ENCODE results near the gene TTLL8. TPM values are rescaled to one million over a fixed set of nuclear protein-coding genes. Genes with fewer than 3 reads are reported as not detected.

The TTLL8 gene
- total RNA-seq, 4 donors from 2014 or later = not detected

DNA sequence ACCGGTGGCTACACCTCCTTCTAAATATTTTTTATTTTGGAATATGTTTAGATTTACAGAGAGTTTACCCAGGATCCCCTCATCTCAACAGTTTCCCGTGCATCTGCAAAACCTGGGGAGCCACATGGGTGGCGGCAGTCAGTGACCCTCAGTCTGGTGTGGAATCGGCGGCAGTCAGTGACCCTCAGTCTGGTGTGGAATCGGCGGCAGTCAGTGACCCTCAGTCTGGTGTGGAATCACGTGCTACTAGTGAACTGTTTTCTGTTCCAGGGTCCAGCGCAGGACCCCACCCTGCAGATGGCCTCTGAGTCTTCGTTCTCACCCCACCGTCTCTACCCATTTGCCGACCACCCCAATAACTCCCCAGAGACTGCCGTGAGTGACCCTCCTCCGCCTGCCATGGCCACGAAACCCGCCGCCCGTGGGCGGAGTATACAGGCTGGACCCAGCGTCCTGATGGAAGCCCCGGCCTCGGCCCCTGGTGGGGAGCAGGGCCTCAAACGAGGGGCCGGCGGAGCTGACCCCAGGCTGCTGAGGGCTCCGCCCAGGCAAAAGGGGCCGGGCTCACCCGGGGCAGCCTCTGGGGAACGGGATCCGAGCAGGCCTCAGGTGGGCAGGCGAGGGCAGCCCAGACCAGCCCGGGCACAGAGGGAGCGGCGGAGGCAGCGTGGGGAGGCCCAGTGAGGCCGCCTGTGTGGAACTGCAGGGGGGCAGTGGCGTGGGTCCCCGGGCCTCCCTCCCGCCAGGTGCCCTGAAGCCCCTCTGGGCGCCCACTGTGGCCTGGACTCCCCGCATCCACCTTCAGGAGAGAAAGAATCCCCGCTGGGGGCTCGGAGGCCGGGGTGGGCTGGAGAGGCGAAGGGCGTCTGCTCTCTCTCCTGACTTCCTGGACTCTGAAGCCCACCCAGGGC is 48.1 kb downstream of the TTLL8 start:
- Histone ChIP-seq H3K27ac (no peak overlapping the region), H3K9me3 (no peaks in the 10 kb centered on the region), H3K36me3 (no peaks in the 10 kb centered on the region), H3K4me1 (peaks cover 0 to 22% (median 12%) of the 10 kb centered on the region in 4 donors), H3K27me3 (peaks cover 54% of the 10 kb centered on the region), H3K4me3 (peak overlapping the region in 1 of 4 donors; percentile 0)
- 67 to 79% methylated on average over 2 to 30 of the region's 46 CpGs for WGBS, 2 donors (ENCODE audit: low coverage in 1 of 2)
- in situ Hi-C loops (cut with MboI; ENCODE audit: low pct_ligation_motif_present in 1 of 4, low pct_unique_long_range_greater_than_20kb in 1 of 4, low sequenced_read_pairs in 3 of 4) (no loop called here), intact Hi-C loops (cut with DNase I; ENCODE audit: low total_unique reads) (no loop called here)
- DNase-seq = peak; percentile 5
- TF ChIP-seq EP300 (IDR thresholded peaks at IDR 0.05; ENCODE audit: low read depth) (no peak), POLR2A (IDR thresholded peaks at IDR 0.05) (no peak), POLR2AphosphoS5 (IDR thresholded peaks at IDR 0.05) (no peak)
- TF ChIP-seq, protein P1, sequence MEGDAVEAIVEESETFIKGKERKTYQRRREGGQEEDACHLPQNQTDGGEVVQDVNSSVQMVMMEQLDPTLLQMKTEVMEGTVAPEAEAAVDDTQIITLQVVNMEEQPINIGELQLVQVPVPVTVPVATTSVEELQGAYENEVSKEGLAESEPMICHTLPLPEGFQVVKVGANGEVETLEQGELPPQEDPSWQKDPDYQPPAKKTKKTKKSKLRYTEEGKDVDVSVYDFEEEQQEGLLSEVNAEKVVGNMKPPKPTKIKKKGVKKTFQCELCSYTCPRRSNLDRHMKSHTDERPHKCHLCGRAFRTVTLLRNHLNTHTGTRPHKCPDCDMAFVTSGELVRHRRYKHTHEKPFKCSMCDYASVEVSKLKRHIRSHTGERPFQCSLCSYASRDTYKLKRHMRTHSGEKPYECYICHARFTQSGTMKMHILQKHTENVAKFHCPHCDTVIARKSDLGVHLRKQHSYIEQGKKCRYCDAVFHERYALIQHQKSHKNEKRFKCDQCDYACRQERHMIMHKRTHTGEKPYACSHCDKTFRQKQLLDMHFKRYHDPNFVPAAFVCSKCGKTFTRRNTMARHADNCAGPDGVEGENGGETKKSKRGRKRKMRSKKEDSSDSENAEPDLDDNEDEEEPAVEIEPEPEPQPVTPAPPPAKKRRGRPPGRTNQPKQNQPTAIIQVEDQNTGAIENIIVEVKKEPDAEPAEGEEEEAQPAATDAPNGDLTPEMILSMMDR (IDR thresholded peaks at IDR 0.05) = no peak

DNA sequence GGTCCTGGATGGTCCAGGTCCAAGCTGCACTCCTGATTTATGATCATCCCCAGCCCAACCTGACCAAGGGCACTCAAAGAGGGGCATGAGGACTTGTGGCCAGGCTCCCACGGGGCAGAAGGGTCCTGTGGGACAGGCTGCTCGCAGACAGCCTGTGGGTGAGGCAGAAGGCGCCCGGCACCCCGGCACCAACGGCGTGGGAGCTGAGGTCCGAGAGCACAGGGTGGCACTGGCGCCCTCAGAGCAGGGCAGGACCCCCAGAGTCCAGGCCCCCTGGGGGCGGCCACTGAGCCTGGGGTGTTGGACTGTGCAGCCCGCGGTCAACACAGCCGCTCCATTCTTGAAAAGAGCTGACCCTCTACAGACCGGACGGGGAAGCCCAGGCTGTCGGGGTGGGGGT is 48.8 kb downstream of the TTLL8 start:
- TF ChIP-seq POLR2AphosphoS5 (IDR thresholded peaks at IDR 0.05) = no peak
- TF ChIP-seq, protein P1 (IDR thresholded peaks at IDR 0.05) = no peak
- TF ChIP-seq EP300 (IDR thresholded peaks at IDR 0.05; ENCODE audit: low read depth) = no peak
- TF ChIP-seq POLR2A (IDR thresholded peaks at IDR 0.05) = no peak
- DNase-seq = peak; percentile 6
- H3K4me1 ChIP-seq = peaks cover 0 to 14% (median 7%) of the 10 kb centered on the region in 4 donors
- in situ Hi-C loops (cut with MboI; ENCODE audit: low pct_ligation_motif_present in 1 of 4, low pct_unique_long_range_greater_than_20kb in 1 of 4, low sequenced_read_pairs in 3 of 4) = no loop called here
- no peaks in the 10 kb centered on the region for H3K9me3 ChIP-seq
- H3K36me3 ChIP-seq = no peaks in the 10 kb centered on the region
- intact Hi-C loops (cut with DNase I; ENCODE audit: low total_unique reads) = no loop called here
- 95% methylated on average over 9 of the region's 16 CpGs; no CpG with 5 or more reads in 1 of the 2 donors for WGBS, 2 donors (ENCODE audit: low coverage in 1 of 2)
- H3K27ac ChIP-seq = no peak overlapping the region
- no peak overlapping the region for H3K4me3 ChIP-seq
- peaks cover 47% of the 10 kb centered on the region for H3K27me3 ChIP-seq

DNA sequence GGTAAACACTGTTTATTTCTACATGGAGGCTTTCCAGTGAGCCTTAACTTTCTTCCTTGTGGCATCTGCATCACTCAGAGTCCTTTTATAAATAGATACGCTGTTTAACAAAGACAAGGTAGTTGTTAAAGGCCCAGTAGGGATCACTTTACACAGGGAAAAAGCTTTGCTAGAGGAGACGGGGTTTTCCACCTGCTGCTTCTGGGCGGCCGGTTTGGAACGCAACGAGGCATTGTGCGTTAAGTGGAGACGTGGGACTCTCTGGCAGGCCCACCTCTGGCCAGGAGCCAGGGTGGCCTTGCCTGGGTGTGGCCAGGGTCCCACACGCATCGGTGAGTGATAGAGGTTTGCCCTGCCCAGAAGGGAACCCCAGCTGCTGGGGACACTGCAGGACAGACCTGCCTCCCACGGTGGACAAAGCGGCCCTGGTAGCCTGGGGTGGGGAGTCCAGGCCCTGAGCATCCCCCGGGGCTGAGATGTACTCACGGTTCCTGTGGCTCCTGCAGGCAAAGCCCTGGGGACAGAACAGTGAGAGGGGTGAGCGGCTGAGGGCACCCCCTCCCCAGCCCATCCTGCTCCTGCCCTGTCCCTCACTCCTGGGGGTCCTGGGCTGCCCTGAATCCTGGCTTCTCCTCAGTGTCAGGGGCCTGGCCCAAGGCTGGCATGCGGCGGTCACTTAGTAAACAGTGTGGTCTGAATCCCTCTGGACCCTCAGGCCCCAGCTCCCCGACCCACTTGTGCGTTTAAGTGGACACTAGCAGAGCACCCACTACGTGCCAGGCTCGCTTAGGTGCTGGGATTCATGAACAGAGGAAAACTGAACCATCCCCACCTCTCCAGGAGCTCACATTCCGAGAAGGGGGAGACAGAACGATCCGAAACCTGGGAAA is 49.7 kb downstream of the TTLL8 start:
- peaks cover 0 to 14% (median 7%) of the 10 kb centered on the region in 4 donors for H3K4me1 ChIP-seq
- in situ Hi-C loops (cut with MboI; ENCODE audit: low pct_ligation_motif_present in 1 of 4, low pct_unique_long_range_greater_than_20kb in 1 of 4, low sequenced_read_pairs in 3 of 4) = no loop called here
- no peak overlapping the region for H3K4me3 ChIP-seq
- intact Hi-C loops (cut with DNase I; ENCODE audit: low total_unique reads) = no loop called here
- 77 to 84% methylated on average over 3 to 22 of the region's 24 CpGs for WGBS, 2 donors (ENCODE audit: low coverage in 1 of 2)
- TF ChIP-seq POLR2AphosphoS5 (IDR thresholded peaks at IDR 0.05) (no peak), EP300 (IDR thresholded peaks at IDR 0.05; ENCODE audit: low read depth) (no peak), POLR2A (IDR thresholded peaks at IDR 0.05) (no peak)
- TF ChIP-seq, protein P1 (IDR thresholded peaks at IDR 0.05) = no peak
- H3K27me3 ChIP-seq = peaks cover 38% of the 10 kb centered on the region
- no peak overlapping the region for H3K27ac ChIP-seq
- H3K36me3 ChIP-seq = no peaks in the 10 kb centered on the region
- no peaks in the 10 kb centered on the region for H3K9me3 ChIP-seq
- DNase-seq = peak; percentile 6

DNA sequence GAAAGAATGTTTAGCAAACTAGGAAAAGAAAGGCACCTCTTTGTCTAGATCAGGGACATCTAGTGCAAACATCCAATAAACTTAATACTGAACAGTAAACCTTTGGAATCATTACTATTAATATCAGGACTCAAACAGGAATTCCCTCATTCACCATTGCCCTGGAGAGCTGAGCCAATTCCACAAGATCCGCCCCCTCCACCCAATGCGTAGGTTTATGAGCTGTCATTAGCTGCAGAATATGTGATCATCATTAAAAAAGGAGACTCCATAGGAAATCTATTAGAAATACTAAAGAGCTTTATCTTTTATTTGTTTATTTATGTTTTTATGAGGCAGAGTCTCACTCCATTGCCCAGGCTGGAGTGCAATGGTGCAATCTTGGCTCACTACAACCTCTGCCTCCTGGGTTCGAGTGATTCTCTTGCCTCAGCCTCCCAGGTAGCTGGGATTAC is 51.0 kb downstream of the TTLL8 start:
- in situ Hi-C loops (cut with MboI; ENCODE audit: low pct_ligation_motif_present in 1 of 4, low pct_unique_long_range_greater_than_20kb in 1 of 4, low sequenced_read_pairs in 3 of 4) = no loop called here
- DNase-seq = no peak
- WGBS, 2 donors (ENCODE audit: low coverage in 1 of 2) = 63 to 65% methylated on average over 1 to 3 of the region's 3 CpGs

More for the DNA sequence above, 51.0 kb downstream of the TTLL8 start:
- intact Hi-C loops (cut with DNase I; ENCODE audit: low total_unique reads) = no loop called here
- Histone ChIP-seq H3K36me3 (no peaks in the 10 kb centered on the region), H3K27me3 (peaks cover 25% of the 10 kb centered on the region), H3K4me3 (no peak overlapping the region), H3K4me1 (peaks cover 0 to 14% (median 5%) of the 10 kb centered on the region in 4 donors), H3K9me3 (no peaks in the 10 kb centered on the region), H3K27ac (peak overlapping the region in 3 of 4 donors; percentile 65 to 69 (median 67))
- TF ChIP-seq, protein P1 (IDR thresholded peaks at IDR 0.05) = no peak
- TF ChIP-seq POLR2A (IDR thresholded peaks at IDR 0.05) (no peak), EP300 (IDR thresholded peaks at IDR 0.05; ENCODE audit: low read depth) (no peak), POLR2AphosphoS5 (IDR thresholded peaks at IDR 0.05) (no peak)
